Measurements from ENCODE around the gene LSG1. TPM values are rescaled to one million over a fixed set of nuclear protein-coding genes. Genes with fewer than 3 reads are reported as not detected.

Gene LSG1
- total RNA-seq, 3 donors from 2014 or later (not counting 1 experiment from before 2014, with no cell fraction given) = 56.4 to 67.6 (median 64.9) TPM

DNA sequence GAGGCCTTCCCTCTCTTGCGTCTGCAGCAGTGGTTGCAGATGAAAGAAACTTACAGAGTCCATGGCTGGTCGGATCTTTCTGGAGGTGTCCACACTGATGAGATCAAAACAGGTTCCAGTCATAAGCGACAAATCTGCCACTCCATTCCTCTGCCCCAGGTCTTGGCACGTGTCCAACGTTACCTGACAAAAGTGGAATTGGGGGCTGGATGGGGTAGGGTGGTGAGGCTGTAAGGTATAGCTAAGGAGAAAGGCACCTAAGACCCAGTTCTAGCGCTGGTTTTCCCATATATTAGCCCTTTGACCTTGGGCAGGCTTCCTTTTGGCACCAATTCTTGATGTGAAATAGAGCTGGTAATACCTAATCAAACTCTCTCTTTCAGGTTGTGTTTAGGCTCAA, 24.7 kb upstream of the LSG1 start:
- no peaks in the 10 kb centered on the region for H3K36me3 Mint-ChIP-seq
- H3K36me3 ChIP-seq (ENCODE audit: control insufficient read depth, insufficient read depth, low read length) = no peaks in the 10 kb centered on the region
- H3K27ac ChIP-seq (ENCODE audit: low read length) = no peak overlapping the region
- peaks cover 13 to 19% of the 10 kb centered on the region in 2 donors for H3K4me1 Mint-ChIP-seq
- no peaks in the 10 kb centered on the region for H3K9me3 Mint-ChIP-seq
- ATAC-seq (no peak), DNase-seq (no peak)
- H3K9me3 ChIP-seq (ENCODE audit: control insufficient read depth, insufficient read depth, low read length) = peaks cover 6% of the 10 kb centered on the region
- no peaks in the 10 kb centered on the region for H3K27me3 ChIP-seq (ENCODE audit: control insufficient read depth, insufficient read depth, low read length)
- no peak overlapping the region for H3K4me3 ChIP-seq (ENCODE audit: low read length)
- peaks cover 15% of the 10 kb centered on the region for H3K4me1 ChIP-seq (ENCODE audit: control insufficient read depth, insufficient read depth, low read length)
- peaks cover 0 to 3% of the 10 kb centered on the region in 2 donors for H3K27me3 Mint-ChIP-seq (ENCODE audit: low read depth in 2 of 2)
- no peak for TF ChIP-seq CTCF (IDR thresholded peaks at IDR 0.05)
- no peak overlapping the region for H3K4me3 Mint-ChIP-seq
- no peak overlapping the region for H3K27ac Mint-ChIP-seq
- WGBS (ENCODE audit: insufficient coverage) = 73% methylated on average over 6 of the region's 6 CpGs
- intact Hi-C loops (cut with micrococcal nuclease) = no loop called here

DNA sequence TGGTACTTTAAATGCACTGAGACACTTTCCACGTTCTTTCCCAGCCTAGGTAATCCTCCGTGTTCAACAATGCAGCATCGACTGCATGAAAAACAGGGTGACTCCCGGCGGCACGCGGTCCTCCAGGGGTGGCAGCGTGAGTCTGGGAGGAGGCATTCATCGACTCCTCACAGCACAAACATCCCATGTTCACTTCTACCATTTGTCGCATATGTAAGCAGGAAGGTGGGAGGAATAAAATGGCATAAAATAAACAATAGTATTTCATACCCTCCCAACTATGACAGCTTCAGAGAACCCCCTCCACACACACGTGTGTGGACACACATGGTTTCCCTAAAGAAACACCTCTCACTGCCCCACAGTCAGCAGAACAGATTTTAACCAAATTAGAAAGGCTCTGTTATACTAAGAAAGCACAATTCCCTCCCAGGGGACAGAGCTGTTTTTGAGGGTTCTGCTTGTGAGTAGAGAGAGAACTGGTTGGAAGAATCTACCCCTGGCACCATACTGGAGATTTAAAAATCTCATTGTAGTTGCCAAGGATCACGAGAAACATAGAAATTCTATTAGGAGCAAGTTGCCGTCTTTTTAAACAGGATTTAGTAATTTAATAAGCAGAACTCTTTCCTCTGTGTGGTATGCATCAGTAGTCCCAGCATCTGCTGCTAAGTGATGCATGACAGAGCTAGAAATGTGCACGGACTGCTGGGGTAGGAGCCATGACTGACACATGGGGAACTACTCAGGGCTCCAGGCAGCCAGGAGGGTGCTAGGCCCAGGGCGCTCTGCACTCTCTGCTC, 19.7 kb upstream of the LSG1 start:
- Histone ChIP-seq H3K9me3 (ENCODE audit: control insufficient read depth, insufficient read depth, low read length) (no peaks in the 10 kb centered on the region), H3K36me3 (ENCODE audit: control insufficient read depth, insufficient read depth, low read length) (no peaks in the 10 kb centered on the region), H3K4me3 (ENCODE audit: low read length) (no peak overlapping the region), H3K27ac (ENCODE audit: low read length) (peak overlapping the region; percentile 54), H3K4me1 (ENCODE audit: control insufficient read depth, insufficient read depth, low read length) (peaks cover 58% of the 10 kb centered on the region), H3K27me3 (ENCODE audit: control insufficient read depth, insufficient read depth, low read length) (no peaks in the 10 kb centered on the region)
- WGBS (ENCODE audit: insufficient coverage) = 75% methylated on average over 11 of the region's 15 CpGs
- H3K4me3 Mint-ChIP-seq = no peak overlapping the region
- TF ChIP-seq CTCF (IDR thresholded peaks at IDR 0.05) = no peak
- no peak for ATAC-seq
- no peaks in the 10 kb centered on the region for H3K9me3 Mint-ChIP-seq
- peaks cover 50 to 60% of the 10 kb centered on the region in 2 donors for H3K4me1 Mint-ChIP-seq
- H3K36me3 Mint-ChIP-seq = no peaks in the 10 kb centered on the region
- DNase-seq = no peak
- H3K27ac Mint-ChIP-seq = peak overlapping the region; percentile 89 to 98
- intact Hi-C loops (cut with micrococcal nuclease) = no loop called here
- no peaks in the 10 kb centered on the region for H3K27me3 Mint-ChIP-seq (ENCODE audit: low read depth in 2 of 2)

- Mint-ChIP-seq H3K36me3 (no peaks in the 10 kb centered on the region), H3K4me1 (peaks cover 58 to 67% of the 10 kb centered on the region in 2 donors)
These were observed 18.7 kb upstream of the LSG1 start for GRCh38 chr3:194690501-194691372.

More at GRCh38 chr3:194690501-194691372, 18.7 kb upstream of the LSG1 start:
- no peaks in the 10 kb centered on the region for H3K36me3 ChIP-seq (ENCODE audit: control insufficient read depth, insufficient read depth, low read length)
- peaks cover 55% of the 10 kb centered on the region for H3K4me1 ChIP-seq (ENCODE audit: control insufficient read depth, insufficient read depth, low read length)
- no peak overlapping the region for H3K4me3 ChIP-seq (ENCODE audit: low read length)
- Mint-ChIP-seq H3K9me3 (no peaks in the 10 kb centered on the region), H3K27me3 (ENCODE audit: low read depth in 2 of 2) (no peaks in the 10 kb centered on the region), H3K4me3 (peak overlapping the region; percentile 38), H3K27ac (peak overlapping the region; percentile 89 to 98)
- H3K27me3 ChIP-seq (ENCODE audit: control insufficient read depth, insufficient read depth, low read length) = no peaks in the 10 kb centered on the region
- no peak for ATAC-seq
- no peak for TF ChIP-seq CTCF (IDR thresholded peaks at IDR 0.05)
- intact Hi-C loops (cut with micrococcal nuclease) = no loop called here
- 91% methylated on average over 6 of the region's 8 CpGs for WGBS (ENCODE audit: insufficient coverage)
- DNase-seq = no peak
- no peaks in the 10 kb centered on the region for H3K9me3 ChIP-seq (ENCODE audit: control insufficient read depth, insufficient read depth, low read length)
- H3K27ac ChIP-seq (ENCODE audit: low read length) = peak overlapping the region; percentile 54

Measured in natural killer cell (primary cell).